ENCODE measurements around the gene BSN. TPM values are rescaled to one million over a fixed set of nuclear protein-coding genes. Genes with fewer than 3 reads are reported as not detected.

The BSN gene
- total RNA-seq, 1 donor from 2014 or later = 0.07 TPM

GRCh38 chr3:49593041-49593440 lies 38.8 kb downstream of the BSN start:
- intact Hi-C loops (cut with micrococcal nuclease) = no loop called here

DNA sequence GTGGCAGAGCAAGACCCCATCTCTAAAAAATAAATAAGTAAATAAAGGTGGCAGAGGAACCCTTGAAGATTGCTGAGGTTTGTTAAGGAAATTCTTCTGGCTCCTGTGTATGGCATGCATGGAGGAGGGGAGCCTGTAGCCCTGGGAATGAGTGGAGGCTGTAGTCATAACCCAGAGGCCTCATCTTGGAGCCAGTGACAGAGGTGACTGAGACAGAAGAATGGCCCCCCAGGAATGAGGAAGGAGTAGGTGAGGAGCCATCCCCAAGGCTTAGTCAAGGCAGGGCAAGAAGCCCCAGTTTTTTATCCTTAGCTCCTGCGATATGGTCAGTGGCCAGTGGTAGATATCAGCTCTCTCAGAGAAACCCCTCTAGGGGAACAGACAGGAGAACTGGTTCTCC lies 46.5 kb downstream of the BSN start:
- intact Hi-C loops (cut with micrococcal nuclease) = no loop called here

GRCh38 chr3:49601358-49602048 lies 47.2 kb downstream of the BSN start:
- intact Hi-C loops (cut with micrococcal nuclease) = no loop called here

GRCh38 chr3:49602049-49602554 lies 47.8 kb downstream of the BSN start:
- intact Hi-C loops (cut with micrococcal nuclease) = no loop called here

GRCh38 chr3:49602877-49603411 lies 48.7 kb downstream of the BSN start:
- intact Hi-C loops (cut with micrococcal nuclease) = no loop called here

DNA sequence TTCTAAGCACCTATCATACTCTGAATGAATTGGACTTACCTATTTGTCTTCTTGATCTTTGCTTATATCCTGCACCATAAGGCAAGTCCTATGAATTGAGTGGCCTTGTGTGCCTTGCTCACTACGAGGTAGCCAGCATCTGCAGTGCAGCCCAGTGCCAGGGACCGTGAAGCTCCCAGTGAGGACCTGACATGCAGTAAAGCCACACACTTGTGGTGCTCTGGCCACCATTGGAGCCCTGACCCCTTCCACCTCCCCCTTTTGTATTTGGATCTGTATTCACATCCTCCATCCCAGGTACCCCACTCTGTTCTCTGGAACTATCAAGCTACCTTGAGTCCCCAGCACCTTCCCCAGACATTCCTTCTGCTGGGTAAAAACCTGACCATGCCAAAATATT lies 52.1 kb downstream of the BSN start:
- intact Hi-C loops (cut with micrococcal nuclease) = no loop called here

- intact Hi-C loops (cut with micrococcal nuclease) = no loop called here
Measured at GRCh38 chr3:49607105-49607591, 52.9 kb downstream of the BSN start.

DNA sequence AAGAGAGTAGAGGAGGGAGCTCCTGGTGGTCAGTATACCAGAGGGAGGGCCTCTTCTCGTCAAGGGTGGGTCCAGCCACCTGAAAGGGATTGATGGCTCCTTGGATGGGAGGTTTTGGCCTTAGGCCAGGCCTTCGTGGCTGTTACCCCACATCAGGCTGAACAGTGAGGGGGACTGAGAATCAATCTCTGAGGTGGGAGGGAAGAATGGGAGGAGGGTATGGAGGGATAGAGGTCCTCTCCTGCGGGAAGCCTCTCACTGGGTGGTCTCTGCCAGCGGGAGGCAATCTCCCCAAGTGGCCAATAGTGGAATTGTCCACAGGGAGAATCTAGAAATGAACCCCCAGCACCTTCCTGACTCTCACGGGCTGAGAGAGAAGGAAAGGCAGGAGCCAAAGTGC lies 53.5 kb downstream of the BSN start:
- intact Hi-C loops (cut with micrococcal nuclease) = no loop called here

DNA sequence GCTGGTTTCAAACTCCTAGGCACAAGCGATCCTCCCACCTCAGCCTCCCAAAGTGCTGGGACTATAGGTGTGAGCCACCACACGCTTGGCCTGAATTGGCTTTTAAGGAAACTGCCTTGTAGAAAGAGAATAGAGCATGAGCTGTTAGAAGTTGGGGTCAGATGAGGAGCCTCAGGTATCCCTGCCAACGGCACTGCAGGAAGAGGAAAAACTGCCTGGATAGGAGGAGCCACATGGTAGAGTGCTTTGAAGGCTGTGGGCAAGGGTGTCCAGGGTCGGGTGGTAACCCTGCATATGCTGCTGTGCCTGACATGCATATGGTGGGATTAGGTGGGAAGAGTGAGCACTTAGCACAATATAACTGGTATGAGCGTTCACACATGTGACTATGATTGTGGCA lies 55.0 kb downstream of the BSN start:
- intact Hi-C loops (cut with micrococcal nuclease) = no loop called here

DNA sequence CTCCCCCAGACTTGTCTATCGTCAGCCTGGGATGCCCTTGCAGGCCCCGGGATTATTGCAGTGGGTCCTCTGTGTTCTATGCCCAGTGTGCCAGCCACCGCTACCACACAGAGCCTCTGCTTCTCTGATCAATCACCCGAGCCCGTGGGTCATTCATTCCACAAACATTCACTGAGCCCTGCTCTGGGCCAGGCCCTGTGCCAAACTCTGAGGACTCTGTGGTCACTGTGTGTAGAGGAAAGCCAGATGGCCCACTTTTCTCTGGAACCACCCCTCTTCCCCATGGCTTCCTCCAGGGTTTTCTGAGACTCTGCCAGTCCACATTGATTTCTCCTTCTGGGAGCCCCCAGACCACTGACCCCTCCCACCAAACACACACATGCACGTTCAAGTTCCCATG lies 55.5 kb downstream of the BSN start:
- intact Hi-C loops (cut with micrococcal nuclease) = no loop called here

DNA sequence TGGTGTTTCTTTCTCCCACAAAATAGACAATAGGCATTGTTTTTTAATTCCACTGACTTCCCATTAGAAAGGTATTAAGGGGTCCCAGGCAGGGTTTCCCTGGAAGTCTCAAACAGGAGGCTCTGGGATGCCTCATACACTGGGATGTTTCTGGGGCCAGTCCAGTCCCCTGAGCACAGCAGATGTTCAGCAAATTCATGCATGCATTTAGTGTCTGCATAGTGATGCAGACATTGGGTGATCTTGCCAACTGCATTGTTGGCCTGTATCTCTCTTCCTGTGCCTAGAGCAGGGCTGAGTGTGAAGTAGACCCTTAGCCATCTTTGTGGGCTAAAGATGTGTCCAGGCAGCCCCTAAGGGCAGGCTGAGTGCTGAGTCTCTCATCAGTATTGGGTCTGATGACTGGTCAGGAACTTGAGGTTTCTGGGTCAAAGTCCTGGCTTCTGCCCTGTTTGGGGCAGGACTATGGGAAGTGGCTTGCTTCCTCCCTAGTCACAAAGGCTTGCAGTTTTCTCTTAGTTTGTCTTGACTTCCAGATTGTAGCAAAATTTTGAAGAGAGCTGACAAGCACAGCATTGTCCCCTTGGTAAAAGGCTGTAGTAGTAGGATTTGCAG lies 56.5 kb downstream of the BSN start:
- intact Hi-C loops (cut with micrococcal nuclease) = no loop called here

- intact Hi-C loops (cut with micrococcal nuclease) = no loop called here
Measured at GRCh38 chr3:49611291-49611690, 57.0 kb downstream of the BSN start.

- intact Hi-C loops (cut with micrococcal nuclease) = no loop called here
Measured at GRCh38 chr3:49611719-49612118, 57.4 kb downstream of the BSN start.

DNA sequence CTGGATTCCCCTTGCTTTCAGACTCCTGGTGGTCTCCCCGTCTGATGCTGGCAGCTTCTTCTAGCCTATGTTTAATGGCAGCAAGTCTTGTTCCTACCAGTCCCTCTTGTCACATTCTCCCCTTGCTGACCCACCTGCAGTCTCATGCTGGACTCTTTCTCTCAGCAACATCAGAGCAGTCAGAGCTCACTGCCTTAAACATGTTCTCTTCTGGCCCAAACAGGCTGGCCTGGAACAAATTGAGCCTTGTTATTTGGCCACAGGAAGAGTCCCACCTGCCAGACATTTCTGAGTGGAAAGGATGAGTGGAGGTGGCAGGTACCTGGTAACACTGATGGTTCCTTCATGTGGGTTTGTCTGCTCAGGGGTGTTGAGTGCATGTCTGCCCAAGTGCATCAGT lies 60.7 kb downstream of the BSN start:
- intact Hi-C loops (cut with micrococcal nuclease) = no loop called here

- intact Hi-C loops (cut with micrococcal nuclease) = no loop called here
Measured at GRCh38 chr3:49616061-49616460, 61.8 kb downstream of the BSN start.

DNA sequence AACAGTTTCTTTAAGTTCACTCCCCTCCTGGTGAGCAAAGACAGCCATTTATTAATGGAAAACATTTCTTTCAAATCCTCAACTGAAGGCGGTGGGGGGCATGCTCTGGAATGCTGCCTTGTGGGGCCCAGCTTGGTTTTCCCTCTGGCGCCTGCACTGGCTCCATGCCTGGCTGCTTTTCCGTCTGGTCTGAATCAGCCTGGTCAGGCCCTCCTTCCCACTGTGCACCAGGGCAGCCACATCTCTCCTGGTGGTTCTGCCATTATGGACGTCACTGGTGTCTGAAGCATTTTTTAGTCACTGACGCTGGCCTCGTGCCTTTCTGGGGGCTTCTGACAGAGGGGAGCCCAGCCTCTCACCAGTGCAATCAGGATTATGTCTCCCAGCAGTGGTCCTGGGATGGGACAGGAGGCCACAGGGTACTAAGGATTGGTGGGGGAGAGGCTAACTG lies 62.2 kb downstream of the BSN start:
- intact Hi-C loops (cut with micrococcal nuclease) = no loop called here

GRCh38 chr3:49617390-49618013 lies 63.2 kb downstream of the BSN start:
- intact Hi-C loops (cut with micrococcal nuclease) = no loop called here

DNA sequence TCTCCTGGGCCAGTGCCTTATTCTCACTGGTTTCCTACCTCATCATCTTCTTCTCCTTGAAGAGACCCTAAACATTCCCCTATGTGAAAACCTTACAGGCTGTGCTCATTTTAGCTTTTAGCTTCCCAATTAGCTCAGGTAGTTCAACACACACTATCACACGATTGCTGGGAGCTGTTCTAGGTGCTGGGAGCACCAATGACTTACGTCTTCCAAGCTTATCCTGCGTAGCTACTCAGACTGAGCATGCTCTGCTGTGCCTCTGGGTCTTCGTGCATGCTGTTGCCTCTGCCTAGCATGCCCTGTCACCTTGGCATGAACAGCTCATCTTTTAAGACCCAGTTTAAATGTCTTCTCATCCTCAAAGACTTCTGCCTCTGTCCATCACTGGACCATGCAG lies 64.1 kb downstream of the BSN start:
- intact Hi-C loops (cut with micrococcal nuclease) = no loop called here

DNA sequence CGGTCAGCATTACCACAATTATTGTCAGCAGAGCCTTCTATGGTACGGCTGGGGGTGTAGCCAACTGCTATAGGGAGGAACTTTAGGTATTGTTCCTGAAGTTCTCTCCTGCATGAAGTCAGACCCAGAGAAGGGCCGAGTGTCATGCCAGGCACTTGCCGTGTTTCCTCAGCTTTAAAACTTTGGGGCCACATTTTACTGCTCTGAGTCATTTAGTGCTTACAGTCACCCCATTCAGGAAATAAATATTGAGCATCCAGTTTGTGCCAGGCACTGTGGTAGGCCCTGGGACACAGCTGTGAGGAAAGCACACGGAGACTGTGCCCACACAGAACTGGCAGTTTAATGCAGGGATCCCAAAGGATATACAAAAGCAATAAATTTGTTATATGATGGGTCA lies 65.4 kb downstream of the BSN start:
- intact Hi-C loops (cut with micrococcal nuclease) = no loop called here

DNA sequence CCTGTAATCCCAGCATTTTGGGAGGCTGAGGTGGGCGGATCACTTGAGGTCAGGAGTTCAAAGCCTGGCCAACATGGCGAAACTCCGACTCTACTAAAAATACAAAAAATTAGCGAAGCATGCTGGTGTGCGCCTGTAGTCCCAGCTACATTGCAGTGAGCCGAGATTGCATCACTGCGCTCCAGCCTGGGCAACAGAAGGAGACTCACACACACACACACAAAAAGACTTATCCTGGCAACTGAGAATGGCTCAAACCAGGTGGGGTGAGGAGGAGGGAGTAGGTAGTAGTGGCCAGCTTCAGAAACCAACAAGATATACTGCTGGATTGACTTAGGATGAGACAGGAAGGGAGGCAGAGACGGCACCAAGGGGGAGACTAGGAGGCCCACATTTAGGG lies 66.5 kb downstream of the BSN start:
- intact Hi-C loops (cut with micrococcal nuclease) = no loop called here

- intact Hi-C loops (cut with micrococcal nuclease) = no loop called here
Measured at GRCh38 chr3:49623071-49623470, 68.8 kb downstream of the BSN start.

DNA sequence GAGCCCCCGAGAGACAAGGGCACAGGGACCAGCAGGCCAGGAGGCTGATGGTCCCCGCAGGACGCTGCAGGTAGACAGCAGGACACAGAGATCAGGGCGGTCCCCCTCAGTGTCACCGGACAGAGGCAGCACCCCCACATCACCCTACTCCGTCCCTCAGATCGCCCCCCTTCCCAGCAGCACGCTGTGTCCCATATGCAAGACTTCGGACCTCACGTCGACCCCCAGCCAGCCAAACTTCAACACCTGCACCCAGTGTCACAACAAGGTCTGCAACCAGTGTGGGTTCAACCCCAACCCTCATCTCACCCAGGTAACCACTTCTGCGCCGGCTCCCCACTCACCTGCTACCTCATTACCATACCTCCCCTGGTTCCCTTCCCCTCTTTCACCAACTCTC lies 70.8 kb downstream of the BSN start:
- intact Hi-C loops (cut with micrococcal nuclease) = no loop called here
